ENCODE measurements around the gene GLTP. TPM values are rescaled to one million over a fixed set of nuclear protein-coding genes. Genes with fewer than 3 reads are reported as not detected.

GLTP gene
- total RNA-seq, 1 experiment from 2014 or later, result 25.8 TPM

DNA sequence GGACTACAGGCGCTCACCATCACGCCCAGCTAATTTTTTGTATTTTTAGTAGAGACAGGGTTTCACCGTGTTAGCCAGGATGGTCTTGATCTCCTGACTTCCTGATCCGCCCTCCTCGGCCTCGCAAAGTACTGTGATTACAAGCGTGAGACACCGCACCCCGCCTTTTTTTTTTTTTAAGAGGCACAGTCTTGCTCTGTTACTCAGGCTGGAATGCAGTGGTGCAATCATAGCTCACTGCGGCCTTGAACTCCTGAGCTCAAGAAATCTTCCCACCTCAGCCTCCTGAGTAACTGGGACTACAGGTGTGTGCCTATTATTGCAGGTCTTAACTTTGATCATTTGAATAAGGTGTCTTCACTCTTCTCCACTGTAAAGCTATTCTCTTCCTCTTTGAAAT lies 5.3 kb upstream of the GLTP start:
- ChIA-PET POLR2A (no interaction called here), CTCF (interaction anchor here (0.9 to 1.7 kb wide), 2 partner anchors 32 to 45 kb away, joined by 3 to 7 read pairs; no protein-coding TSS in a partner anchor)
- Mint-ChIP-seq H3K4me1 (peaks cover 27% of the 10 kb centered on the region), H3K36me3 (no peaks in the 10 kb centered on the region), H3K27me3 (ENCODE audit: low read depth) (peaks cover 66% of the 10 kb centered on the region), H3K27ac (no peak overlapping the region), H3K9me3 (no peaks in the 10 kb centered on the region), H3K4me3 (no peak overlapping the region)
- no peak for TF ChIP-seq TEAD1 (CRISPR knock-in tag; IDR thresholded peaks at IDR 0.05)
- ATAC-seq (no peak), DNase-seq (ENCODE audit: low spot score) (no peak)

DNA sequence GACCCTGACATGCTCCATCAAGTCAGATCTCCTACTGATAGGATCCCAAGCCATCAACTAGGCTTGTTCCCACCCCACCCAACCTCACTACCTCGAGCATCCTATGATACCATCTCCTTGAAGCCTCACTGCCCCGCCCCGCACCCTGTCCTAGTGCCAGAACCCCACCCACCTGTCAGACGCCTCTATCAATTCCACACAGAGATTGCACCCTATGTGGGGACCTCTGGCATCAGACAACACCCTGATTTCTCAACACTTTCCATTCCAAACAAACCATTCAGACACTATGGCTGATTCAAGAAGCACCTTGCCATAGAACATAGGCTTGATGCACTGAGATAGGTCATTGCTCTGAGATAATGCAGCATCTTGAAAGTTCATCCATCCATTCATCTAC lies 3.1 kb upstream of the GLTP start:
- TF ChIP-seq SMAD4 (CRISPR knock-in tag; IDR thresholded peaks at IDR 0.05) (no peak), TEAD4 (CRISPR knock-in tag; IDR thresholded peaks at IDR 0.05) (no peak), KAT7 (CRISPR knock-in tag; IDR thresholded peaks at IDR 0.05; ENCODE audit: borderline replicate concordance) (no peak), ZNF263 (CRISPR knock-in tag; IDR thresholded peaks at IDR 0.05; ENCODE audit: low read depth) (no peak), TP53 (CRISPR knock-in tag; IDR thresholded peaks at IDR 0.05) (no peak), GABPB1 (CRISPR knock-in tag; IDR thresholded peaks at IDR 0.05) (no peak)
- TF ChIP-seq, protein P1, sequence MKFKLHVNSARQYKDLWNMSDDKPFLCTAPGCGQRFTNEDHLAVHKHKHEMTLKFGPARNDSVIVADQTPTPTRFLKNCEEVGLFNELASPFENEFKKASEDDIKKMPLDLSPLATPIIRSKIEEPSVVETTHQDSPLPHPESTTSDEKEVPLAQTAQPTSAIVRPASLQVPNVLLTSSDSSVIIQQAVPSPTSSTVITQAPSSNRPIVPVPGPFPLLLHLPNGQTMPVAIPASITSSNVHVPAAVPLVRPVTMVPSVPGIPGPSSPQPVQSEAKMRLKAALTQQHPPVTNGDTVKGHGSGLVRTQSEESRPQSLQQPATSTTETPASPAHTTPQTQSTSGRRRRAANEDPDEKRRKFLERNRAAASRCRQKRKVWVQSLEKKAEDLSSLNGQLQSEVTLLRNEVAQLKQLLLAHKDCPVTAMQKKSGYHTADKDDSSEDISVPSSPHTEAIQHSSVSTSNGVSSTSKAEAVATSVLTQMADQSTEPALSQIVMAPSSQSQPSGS (CRISPR knock-in tag; IDR thresholded peaks at IDR 0.05; ENCODE audit: borderline replicate concordance, low read depth), result no peak
- TF ChIP-seq, protein P2, sequence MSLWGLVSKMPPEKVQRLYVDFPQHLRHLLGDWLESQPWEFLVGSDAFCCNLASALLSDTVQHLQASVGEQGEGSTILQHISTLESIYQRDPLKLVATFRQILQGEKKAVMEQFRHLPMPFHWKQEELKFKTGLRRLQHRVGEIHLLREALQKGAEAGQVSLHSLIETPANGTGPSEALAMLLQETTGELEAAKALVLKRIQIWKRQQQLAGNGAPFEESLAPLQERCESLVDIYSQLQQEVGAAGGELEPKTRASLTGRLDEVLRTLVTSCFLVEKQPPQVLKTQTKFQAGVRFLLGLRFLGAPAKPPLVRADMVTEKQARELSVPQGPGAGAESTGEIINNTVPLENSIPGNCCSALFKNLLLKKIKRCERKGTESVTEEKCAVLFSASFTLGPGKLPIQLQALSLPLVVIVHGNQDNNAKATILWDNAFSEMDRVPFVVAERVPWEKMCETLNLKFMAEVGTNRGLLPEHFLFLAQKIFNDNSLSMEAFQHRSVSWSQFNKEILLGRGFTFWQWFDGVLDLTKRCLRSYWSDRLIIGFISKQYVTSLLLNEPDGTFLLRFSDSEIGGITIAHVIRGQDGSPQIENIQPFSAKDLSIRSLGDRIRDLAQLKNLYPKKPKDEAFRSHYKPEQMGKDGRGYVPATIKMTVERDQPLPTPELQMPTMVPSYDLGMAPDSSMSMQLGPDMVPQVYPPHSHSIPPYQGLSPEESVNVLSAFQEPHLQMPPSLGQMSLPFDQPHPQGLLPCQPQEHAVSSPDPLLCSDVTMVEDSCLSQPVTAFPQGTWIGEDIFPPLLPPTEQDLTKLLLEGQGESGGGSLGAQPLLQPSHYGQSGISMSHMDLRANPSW (CRISPR knock-in tag; conservative IDR thresholded peaks at IDR 0.05; ENCODE audit: low read depth), result no peak
- Mint-ChIP-seq H3K4me3 (no peak overlapping the region), H3K9me3 (no peaks in the 10 kb centered on the region), H3K36me3 (no peaks in the 10 kb centered on the region), H3K27me3 (ENCODE audit: low read depth) (peaks cover 47% of the 10 kb centered on the region), H3K27ac (no peak overlapping the region), H3K4me1 (peaks cover 32% of the 10 kb centered on the region)
- ChIA-PET CTCF (interaction anchor here (0.6 to 1.8 kb wide), 3 partner anchors 38 to 455 kb away, joined by 3 to 5 read pairs (median 3); no protein-coding TSS in a partner anchor), POLR2A (no interaction called here)
- no peak for ATAC-seq
- no peak for DNase-seq (ENCODE audit: low spot score)

DNA sequence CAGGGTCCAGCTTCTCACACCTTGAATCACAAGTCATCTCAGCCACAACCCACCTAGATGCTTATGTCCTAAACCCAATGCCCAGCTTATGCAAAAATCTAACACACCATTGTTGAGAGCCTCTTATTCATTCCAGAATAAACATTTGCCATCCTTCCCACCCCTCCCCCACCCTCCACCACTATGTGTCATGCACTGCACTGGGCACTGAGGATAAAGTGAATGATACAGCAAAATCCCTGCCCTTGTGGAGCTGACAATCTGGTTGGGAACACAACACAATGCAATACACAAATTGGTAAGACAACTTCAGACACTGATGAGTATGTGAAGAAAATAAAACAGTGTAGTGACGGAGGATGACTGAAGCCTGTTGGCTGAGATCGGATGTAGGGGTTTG lies 1.4 kb upstream of the GLTP start:
- H3K4me1 Mint-ChIP-seq, result peaks cover 48% of the 10 kb centered on the region
- no peaks in the 10 kb centered on the region for H3K9me3 Mint-ChIP-seq
- peak overlapping the region; percentile 80 for H3K4me3 Mint-ChIP-seq
- CTCF ChIA-PET, result interaction anchor here (1.0 to 2.9 kb wide), 4 partner anchors 13 to 45 kb away, joined by 3 to 15 read pairs (median 5); partner anchors contain the start of gene TCHP
- H3K27me3 Mint-ChIP-seq (ENCODE audit: low read depth), result peaks cover 30% of the 10 kb centered on the region
- DNase-seq (ENCODE audit: low spot score) (no peak), ATAC-seq (no peak)
- POLR2A ChIA-PET, result no interaction called here
- no peaks in the 10 kb centered on the region for H3K36me3 Mint-ChIP-seq
- peak overlapping the region; percentile 93 for H3K27ac Mint-ChIP-seq
- no peak for TF ChIP-seq JUN (CRISPR knock-in tag; IDR thresholded peaks at IDR 0.05)
- TF ChIP-seq, protein P3, sequence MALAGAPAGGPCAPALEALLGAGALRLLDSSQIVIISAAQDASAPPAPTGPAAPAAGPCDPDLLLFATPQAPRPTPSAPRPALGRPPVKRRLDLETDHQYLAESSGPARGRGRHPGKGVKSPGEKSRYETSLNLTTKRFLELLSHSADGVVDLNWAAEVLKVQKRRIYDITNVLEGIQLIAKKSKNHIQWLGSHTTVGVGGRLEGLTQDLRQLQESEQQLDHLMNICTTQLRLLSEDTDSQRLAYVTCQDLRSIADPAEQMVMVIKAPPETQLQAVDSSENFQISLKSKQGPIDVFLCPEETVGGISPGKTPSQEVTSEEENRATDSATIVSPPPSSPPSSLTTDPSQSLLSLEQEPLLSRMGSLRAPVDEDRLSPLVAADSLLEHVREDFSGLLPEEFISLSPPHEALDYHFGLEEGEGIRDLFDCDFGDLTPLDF (CRISPR knock-in tag; IDR thresholded peaks at IDR 0.05), result no peak
- TF ChIP-seq, protein P4, sequence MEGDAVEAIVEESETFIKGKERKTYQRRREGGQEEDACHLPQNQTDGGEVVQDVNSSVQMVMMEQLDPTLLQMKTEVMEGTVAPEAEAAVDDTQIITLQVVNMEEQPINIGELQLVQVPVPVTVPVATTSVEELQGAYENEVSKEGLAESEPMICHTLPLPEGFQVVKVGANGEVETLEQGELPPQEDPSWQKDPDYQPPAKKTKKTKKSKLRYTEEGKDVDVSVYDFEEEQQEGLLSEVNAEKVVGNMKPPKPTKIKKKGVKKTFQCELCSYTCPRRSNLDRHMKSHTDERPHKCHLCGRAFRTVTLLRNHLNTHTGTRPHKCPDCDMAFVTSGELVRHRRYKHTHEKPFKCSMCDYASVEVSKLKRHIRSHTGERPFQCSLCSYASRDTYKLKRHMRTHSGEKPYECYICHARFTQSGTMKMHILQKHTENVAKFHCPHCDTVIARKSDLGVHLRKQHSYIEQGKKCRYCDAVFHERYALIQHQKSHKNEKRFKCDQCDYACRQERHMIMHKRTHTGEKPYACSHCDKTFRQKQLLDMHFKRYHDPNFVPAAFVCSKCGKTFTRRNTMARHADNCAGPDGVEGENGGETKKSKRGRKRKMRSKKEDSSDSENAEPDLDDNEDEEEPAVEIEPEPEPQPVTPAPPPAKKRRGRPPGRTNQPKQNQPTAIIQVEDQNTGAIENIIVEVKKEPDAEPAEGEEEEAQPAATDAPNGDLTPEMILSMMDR (IDR thresholded peaks at IDR 0.05), result no peak
- TF ChIP-seq MXD4 (CRISPR knock-in tag; IDR thresholded peaks at IDR 0.05; ENCODE audit: borderline replicate concordance), result no peak
- TF ChIP-seq, protein P2 (CRISPR knock-in tag; conservative IDR thresholded peaks at IDR 0.05; ENCODE audit: low read depth), result no peak
- no peak for TF ChIP-seq ZNF219 (CRISPR knock-in tag; IDR thresholded peaks at IDR 0.05; ENCODE audit: borderline replicate concordance)
- no peak for TF ChIP-seq KAT7 (CRISPR knock-in tag; IDR thresholded peaks at IDR 0.05; ENCODE audit: borderline replicate concordance)
- no peak for TF ChIP-seq NR3C1 (CRISPR knock-in tag; conservative IDR thresholded peaks at IDR 0.05; ENCODE audit: low read depth)
- no peak for TF ChIP-seq EMX1 (CRISPR knock-in tag; IDR thresholded peaks at IDR 0.05)
- TF ChIP-seq, protein P5, sequence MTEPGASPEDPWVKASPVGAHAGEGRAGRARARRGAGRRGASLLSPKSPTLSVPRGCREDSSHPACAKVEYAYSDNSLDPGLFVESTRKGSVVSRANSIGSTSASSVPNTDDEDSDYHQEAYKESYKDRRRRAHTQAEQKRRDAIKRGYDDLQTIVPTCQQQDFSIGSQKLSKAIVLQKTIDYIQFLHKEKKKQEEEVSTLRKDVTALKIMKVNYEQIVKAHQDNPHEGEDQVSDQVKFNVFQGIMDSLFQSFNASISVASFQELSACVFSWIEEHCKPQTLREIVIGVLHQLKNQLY (CRISPR knock-in tag; IDR thresholded peaks at IDR 0.05), result no peak
- TF ChIP-seq SMAD4 (CRISPR knock-in tag; IDR thresholded peaks at IDR 0.05), result no peak
- TF ChIP-seq TEAD1 (CRISPR knock-in tag; IDR thresholded peaks at IDR 0.05), result no peak
- TF ChIP-seq FOXP1 (CRISPR knock-in tag; IDR thresholded peaks at IDR 0.05; ENCODE audit: borderline replicate concordance), result no peak

Measured in WTC11 (cell line).